GM12873 (cell line): Measurements from ENCODE around the gene SMURF1.

Source experiments
- CTCF ChIP-seq: IDR thresholded peaks from 2 replicates; pipeline ENCODE4 v1.5.1; 2012; ENCODE audit warnings: low read depth, mild to moderate bottlenecking, moderate library complexity, low read length, control low read depth; ENCODE audit not compliant: insufficient read depth; ENCODE audit errors: missing control alignments

The SMURF1 gene

GRCh38 chr7:99143853-99144672 is at the start of gene SMURF1:
SMURF1 (minus strand) TSS chr7:99144108; CDS start chr7:99143780, 328 bp downstream.
- TF ChIP-seq CTCF: no peak

- TF ChIP-seq CTCF: no peak
These were observed 48.1 kb upstream of the SMURF1 start for GRCh38 chr7:99191869-99192596.

GRCh38 chr7:99190359-99191009 is 46.6 kb upstream of the SMURF1 start:
- no peak for TF ChIP-seq CTCF

- no peak for TF ChIP-seq CTCF
These were observed 45.3 kb upstream of the SMURF1 start for GRCh38 chr7:99189222-99189621.

GRCh38 chr7:99188221-99188620 is 44.3 kb upstream of the SMURF1 start:
- TF ChIP-seq CTCF: no peak

GRCh38 chr7:99184532-99185218 is 40.8 kb upstream of the SMURF1 start:
- TF ChIP-seq CTCF: no peak
